GOT3 (cell line): ENCODE data around the gene TRIOBP.
"Not testable (repeated sequence)": the region's sequence is repeated elsewhere in the genome, so short reads cannot be mapped to it uniquely, and the experiment has no call there.

Source experiments
- DNase-seq: peaks from one replicate; lab custom pipeline; 2025; ENCODE audit warnings: mixed read lengths; lab: John Stamatoyannopoulos, UW

TRIOBP gene

GRCh38 chr22:37777122-37777687 is 80.4 kb downstream of the TRIOBP start:
- DNase-seq: no peak

DNA sequence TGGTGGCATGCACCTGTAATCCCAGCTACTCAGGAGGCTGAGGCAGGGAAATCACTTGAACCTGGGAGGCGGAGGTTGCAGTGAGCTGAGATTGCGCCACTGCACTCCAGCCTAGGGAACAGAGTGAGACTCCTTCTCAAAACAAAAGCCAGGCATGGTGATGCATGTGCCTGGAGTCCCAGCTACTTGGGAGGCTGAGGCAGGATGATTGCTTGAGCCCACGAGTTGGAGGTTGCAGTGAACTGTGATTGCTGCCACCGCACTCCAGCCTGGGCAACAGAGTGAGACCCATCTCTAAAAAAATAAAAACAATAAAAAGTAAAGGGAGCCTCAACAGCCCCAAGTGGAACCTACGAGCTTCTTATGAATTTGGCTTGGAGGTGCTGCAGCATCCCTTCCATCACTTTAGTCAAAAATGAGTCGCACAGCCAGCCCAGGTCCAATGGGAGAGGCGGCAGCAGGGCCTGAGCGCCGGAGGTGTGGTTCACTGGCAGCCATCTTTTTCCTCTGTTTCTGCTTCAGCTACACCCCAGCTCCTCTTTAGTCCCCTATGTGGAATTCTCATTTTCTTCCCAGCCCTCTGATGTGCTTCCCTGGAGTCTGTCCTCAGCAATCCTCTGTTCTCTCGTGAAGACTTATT is 81.6 kb downstream of the TRIOBP start:
- no peak for DNase-seq

GRCh38 chr22:37781434-37782059 is 84.7 kb downstream of the TRIOBP start:
- DNase-seq: no peak

GRCh38 chr22:37782340-37783168 is 85.7 kb downstream of the TRIOBP start:
- DNase-seq: no peak

GRCh38 chr22:37784829-37785495 is 88.1 kb downstream of the TRIOBP start:
- no peak for DNase-seq

- no peak for DNase-seq
Measured at GRCh38 chr22:37790234-37790633, 93.4 kb downstream of the TRIOBP start.

DNA sequence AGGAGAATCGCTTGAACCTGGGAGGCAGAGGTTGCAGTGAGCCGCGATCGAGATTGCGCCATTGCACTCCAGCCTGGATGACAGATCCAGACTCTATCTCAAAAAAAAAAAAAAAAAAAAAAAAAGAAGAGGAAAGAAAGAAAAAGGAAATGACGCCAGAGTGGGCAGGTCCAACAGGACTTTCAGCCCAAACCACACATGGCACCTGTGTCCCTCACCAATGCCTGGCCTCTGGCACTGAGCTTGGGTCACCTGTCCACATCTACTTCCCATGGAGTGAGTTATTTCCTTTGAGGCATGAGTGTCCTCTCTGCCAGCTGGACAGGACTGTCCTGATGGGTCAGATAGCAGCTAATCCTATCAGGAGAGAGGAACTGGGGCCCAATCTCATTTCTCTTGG is 95.6 kb downstream of the TRIOBP start:
- DNase-seq: no peak

DNA sequence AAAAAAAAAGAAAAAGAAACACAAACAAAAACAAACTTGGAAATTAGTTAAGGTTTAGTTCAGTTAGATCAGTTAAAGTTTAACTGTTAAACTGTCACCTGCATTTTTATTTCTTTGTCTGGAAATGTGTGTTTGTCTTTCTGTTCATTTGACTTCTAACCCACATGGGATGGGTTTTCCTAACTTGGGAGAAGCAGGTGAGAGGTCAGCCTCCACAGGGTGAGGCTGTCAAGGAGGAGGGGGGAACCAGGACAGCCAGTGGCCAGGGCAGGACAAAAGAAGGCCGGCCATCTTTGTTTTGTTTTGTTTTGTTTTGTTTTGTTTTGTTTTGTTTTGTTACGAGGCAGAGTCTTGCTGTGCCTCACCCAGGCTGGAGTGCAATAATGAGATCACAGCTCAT is 97.5 kb downstream of the TRIOBP start:
- no peak for DNase-seq

DNA sequence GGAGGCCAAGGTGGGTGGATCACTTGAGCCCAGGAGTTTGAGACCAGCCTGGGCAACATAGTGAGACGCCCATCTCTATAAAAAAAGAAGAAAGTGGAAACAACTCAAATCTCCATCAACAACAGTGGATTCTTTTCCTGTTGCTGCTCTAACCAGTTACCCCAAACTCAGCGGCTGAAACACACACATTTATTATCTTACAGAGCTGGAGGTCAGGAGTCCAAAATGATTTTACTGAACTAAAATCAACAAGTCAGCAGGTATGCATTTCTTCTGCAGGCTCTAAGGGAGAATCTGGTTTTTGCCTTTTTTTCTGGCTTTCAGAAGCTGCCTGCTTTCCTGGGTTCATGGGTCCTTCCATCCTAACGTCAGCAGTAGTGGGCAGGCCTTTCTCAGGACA is 99.2 kb downstream of the TRIOBP start:
- no peak for DNase-seq

GRCh38 chr22:37797259-37797658 is 100.4 kb downstream of the TRIOBP start:
- not testable (repeated sequence) for DNase-seq

GRCh38 chr22:37797874-37798500 is 101.1 kb downstream of the TRIOBP start:
- no peak for DNase-seq

- DNase-seq: not testable (repeated sequence)
Measured at GRCh38 chr22:37799979-37800378, 103.1 kb downstream of the TRIOBP start.

- no peak for DNase-seq
Measured at GRCh38 chr22:37801946-37802309, 105.1 kb downstream of the TRIOBP start.

DNA sequence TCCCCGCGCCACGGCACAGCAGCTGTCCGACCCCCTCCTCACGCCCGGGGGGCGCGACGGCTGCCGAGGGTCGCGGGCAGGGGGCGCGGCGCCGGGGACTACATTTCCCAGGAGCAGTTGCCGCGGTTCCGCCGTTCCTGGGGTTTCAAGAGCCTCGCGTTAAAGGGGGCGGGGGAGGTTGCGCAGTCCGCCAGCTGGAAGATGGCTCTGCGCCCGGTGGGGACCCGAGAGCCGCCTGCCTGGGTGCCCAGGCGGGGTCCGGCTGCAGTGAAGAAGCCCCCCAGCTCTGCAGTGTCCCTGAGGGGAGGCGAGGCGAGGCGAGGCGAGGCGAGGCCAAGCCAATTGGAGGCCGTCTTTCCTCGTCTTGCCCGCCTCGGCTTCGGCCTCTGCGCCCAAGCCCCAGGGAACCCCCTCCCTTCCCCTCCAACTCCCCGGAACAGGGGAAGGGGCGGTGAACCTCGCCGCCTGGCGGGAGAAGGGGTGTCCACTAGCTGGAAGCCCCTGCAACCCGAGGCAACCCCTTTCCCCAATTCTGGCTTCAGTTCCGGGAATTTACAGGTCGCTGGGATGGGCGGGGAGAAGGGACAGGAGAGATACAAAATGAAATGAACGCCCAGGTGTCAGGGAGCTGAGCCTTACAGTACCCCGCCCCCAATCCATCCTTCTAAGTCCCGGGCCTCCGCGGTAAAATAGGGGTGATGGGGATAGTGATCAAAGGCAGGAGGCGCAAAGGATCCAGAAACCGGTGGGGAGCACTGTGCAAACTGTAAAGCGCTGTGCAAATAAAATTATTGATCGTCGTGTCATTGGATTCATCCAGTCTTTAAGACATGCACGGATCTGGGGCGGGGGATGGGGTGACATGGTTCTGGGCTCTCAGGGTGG is 105.7 kb downstream of the TRIOBP start:
- DNase-seq: no peak

DNA sequence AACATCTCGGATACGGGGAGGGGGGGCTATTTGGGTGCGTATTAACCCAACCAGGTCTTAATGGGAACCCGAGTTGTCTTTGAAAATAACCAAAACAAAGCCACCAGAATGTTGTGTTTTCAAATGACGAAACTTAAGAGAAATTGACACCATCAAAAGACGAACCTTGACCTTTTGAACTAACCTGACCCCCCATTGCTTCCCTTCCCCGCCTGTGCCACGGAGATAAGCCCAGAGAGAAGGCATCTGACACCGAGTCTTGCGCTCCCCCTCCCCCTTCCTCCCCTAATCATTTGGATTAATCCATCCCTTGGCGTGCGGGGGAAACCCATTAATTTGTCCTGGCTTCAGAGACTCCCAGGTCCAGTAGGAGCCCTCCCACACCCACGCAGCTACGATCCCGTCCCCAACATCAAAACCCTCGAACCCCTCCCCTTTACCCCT is 106.4 kb downstream of the TRIOBP start:
- DNase-seq: no peak

GRCh38 chr22:37803639-37804351 is 106.9 kb downstream of the TRIOBP start:
- no peak for DNase-seq

DNA sequence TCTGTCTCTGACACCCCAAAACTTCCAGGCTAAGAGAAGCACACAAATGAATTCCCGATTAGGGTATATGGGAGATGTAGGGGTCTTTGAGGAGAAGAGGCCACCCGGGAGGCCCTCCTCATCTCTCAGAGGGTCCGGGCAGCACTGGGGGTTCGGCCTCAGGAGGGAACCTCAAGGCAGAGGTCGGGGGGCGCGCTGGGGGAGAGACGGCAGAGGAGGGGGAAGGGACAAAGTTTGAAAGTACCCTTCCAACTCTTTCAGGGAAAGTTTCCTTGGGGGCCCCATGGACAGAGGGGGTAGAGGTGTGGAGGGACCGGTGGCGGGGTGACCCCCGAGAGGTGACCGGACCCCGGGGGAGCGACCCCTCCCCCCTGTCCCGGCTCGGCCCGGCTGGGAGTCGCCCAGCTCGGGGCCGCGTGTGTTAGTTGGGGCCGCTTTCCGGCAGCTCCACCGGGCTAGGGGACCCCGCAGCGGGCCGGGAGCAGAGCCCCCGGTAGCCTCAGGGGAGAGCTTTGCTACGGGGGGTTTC is 107.6 kb downstream of the TRIOBP start:
- no peak for DNase-seq

DNA sequence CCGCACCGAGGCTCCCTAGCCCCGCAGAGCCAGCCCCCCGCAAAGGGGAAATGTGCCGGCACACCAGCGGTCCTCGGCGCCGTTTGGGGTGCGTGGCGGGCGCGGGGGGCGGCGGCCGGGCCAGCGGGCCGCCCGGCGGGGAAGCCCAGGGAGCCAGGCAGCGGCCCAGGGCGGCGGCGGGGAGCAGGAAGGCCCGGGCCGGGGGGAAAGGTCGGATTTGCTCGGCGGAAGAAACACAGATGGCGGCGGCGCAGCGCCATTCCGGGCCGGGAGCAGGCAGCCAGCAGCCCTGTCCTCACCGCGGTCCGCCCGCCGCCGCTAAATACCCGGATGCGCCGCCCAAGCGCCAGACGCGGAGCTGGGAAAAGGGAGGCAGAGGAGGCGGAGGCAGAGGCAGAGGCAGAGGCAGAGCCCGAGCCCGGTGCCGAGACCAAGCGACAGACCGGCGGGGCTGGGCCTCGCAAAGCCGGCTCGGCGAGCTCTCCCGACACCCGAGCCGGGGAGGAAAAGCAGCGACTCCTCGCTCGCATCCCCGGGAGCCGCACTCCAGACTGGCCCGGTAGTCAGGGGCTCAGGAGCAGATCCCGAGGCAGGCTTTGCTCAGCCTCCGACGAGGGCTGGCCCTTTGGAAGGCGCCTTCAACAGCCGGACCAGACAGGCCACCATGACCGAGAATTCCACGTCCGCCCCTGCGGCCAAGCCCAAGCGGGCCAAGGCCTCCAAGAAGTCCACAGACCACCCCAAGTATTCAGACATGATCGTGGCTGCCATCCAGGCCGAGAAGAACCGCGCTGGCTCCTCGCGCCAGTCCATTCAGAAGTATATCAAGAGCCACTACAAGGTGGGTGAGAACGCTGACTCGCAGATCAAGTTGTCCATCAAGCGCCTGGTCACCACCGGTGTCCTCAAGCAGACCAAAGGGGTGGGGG is 108.3 kb downstream of the TRIOBP start:
- no peak for DNase-seq
